Liver (tissue), 9 donors: Measurements from ENCODE around the gene MRO. TPM values are rescaled to one million over a fixed set of nuclear protein-coding genes. Genes with fewer than 3 reads are reported as not detected.

Experiments used
- DNase-seq: peaks from one replicate; pipeline ENCODE4 v3.0.0-alpha.2; 2017; ENCODE audit warnings: low spot score
- H3K27ac ChIP-seq, 2 donors: one replicate each; pipeline ENCODE4 v1.7.0; 2013; ENCODE audit warnings: inconsistent platforms in 2 of 2, low read length in 2 of 2, control low read depth in 1 of 2, low read depth in 1 of 2, mild to moderate bottlenecking in 1 of 2
- H3K27me3 ChIP-seq, 4 donors: one replicate each; pipeline versions ENCODE4 v1.6.1 to v1.7.0; 2013; ENCODE audit warnings: low read length in 3 of 4, inconsistent platforms in 1 of 4, mild to moderate bottlenecking in 1 of 4, moderate library complexity in 1 of 4; ENCODE audit not compliant: control insufficient read depth in 4 of 4, insufficient read depth in 4 of 4
- H3K36me3 ChIP-seq, 4 donors: one replicate each; pipeline versions ENCODE4 v1.6.1 to v1.7.0; 2013; ENCODE audit warnings: low read length in 3 of 4, mild to moderate bottlenecking in 3 of 4, low read depth in 1 of 4, moderate library complexity in 1 of 4; ENCODE audit not compliant: control insufficient read depth in 4 of 4, insufficient read depth in 3 of 4
- H3K4me1 ChIP-seq, 4 donors: one replicate each; pipeline versions ENCODE4 v1.6.1 to v1.7.0; 2013; ENCODE audit warnings: low read length in 3 of 4, mild to moderate bottlenecking in 3 of 4, moderate library complexity in 1 of 4; ENCODE audit not compliant: control insufficient read depth in 4 of 4, insufficient read depth in 4 of 4
- H3K4me3 ChIP-seq, 3 donors: one replicate each; pipeline versions ENCODE4 v1.6.1 to v1.7.0; 2013; ENCODE audit warnings: low read length in 3 of 3, control low read depth in 1 of 3, low read depth in 1 of 3, mild to moderate bottlenecking in 1 of 3
- H3K9ac ChIP-seq, 2 donors: one replicate each; pipeline ENCODE4 v1.7.0; 2013; ENCODE audit warnings: low read length in 2 of 2, mild to moderate bottlenecking in 2 of 2, moderate library complexity in 2 of 2, control low read depth in 1 of 2, low read depth in 1 of 2
- H3K9me3 ChIP-seq, 4 donors: one replicate each; pipeline versions ENCODE4 v1.6.1 to v1.7.0; 2013; ENCODE audit warnings: low read length in 3 of 4; ENCODE audit not compliant: control insufficient read depth in 4 of 4
- CTCF ChIP-seq: fragments of 150-350 bp; IDR thresholded peaks from 2 replicates; pipeline ENCODE4 v1.5.1; 2017; ENCODE audit warnings: improper control_type of control experiment, low read depth, low read length; ENCODE audit not compliant: missing input control
- FOXA1 ChIP-seq: IDR thresholded peaks from 2 replicates; pipeline ENCODE4 v1.6.1; 2016; ENCODE audit warnings: antibody characterized with exemption
- GABPA ChIP-seq, 2 donors: IDR thresholded peaks in 1 of 2; conservative IDR thresholded peaks in 1 of 2; 2 replicates each; pipeline ENCODE4 v1.6.1; 2016; ENCODE audit warnings: antibody characterized with exemption in 2 of 2, mild to moderate bottlenecking in 1 of 2, moderate library complexity in 1 of 2
- HNF4A ChIP-seq, 2 donors: conservative IDR thresholded peaks; 2 replicates each; pipeline ENCODE4 v1.6.1; 2016; ENCODE audit warnings: antibody characterized with exemption in 2 of 2, mild to moderate bottlenecking in 2 of 2
- JUND ChIP-seq, 2 donors: IDR thresholded peaks; 2 replicates each; pipeline ENCODE4 v1.6.1; 2016; ENCODE audit warnings: antibody characterized with exemption in 2 of 2
- SP1 ChIP-seq: IDR thresholded peaks from 2 replicates; pipeline ENCODE4 v1.6.1; 2018; ENCODE audit warnings: antibody characterized with exemption, mild to moderate bottlenecking
- TAF1 ChIP-seq: conservative IDR thresholded peaks from 2 replicates; pipeline ENCODE4 v1.6.1; 2016; ENCODE audit warnings: antibody characterized with exemption, mild to moderate bottlenecking
- YY1 ChIP-seq: IDR thresholded peaks from 2 replicates; pipeline ENCODE4 v1.6.1; 2016; ENCODE audit warnings: antibody characterized with exemption, mild to moderate bottlenecking
- WGBS: extraction: QIAGEN DNeasy Blood & Tissue Kit; methylation state at CpG from one replicate; pipeline ENCODE4 v1.1.7; 2013; 5-methylcytosine and 5-hydroxymethylcytosine counted together
- polyA plus RNA-seq, 2 donors: library from polyadenylated mRNA; stranded (reverse) in 1 of 2; unstranded in 1 of 2; fragments of 200-250 nt in 1 of 2; fragments of >200 nt in 1 of 2; fragmentation: Nextera tagmentation in 1 of 2; extraction: Ambion mirVana in 1 of 2; gene quantifications; one replicate each; pipeline versions ENCODE4 v1.2.1 to v1.2.3, GENCODE V29; 2013 to 2015
- total RNA-seq, 2 donors: library from RNA; depleted of rRNA; stranded (reverse); fragments of >200 nt; gene quantifications; one replicate each; pipeline ENCODE4 v1.2.3, GENCODE V29; 2014
- TF ChIP-seq, protein P1 (sequence below): IDR thresholded peaks from 2 replicates; pipeline ENCODE4 v1.6.1; 2016; ENCODE audit warnings: antibody characterized with exemption, mild to moderate bottlenecking
- TF ChIP-seq, protein P2 (sequence below): IDR thresholded peaks from 2 replicates; pipeline ENCODE4 v1.6.1; 2016; ENCODE audit warnings: antibody characterized with exemption
- TF ChIP-seq, protein P3 (sequence below): IDR thresholded peaks from 2 replicates; pipeline ENCODE4 v1.6.1; 2016; ENCODE audit warnings: antibody characterized with exemption
- donor health status: healthy.
- donor health status: healthy.
- donor health status: healthy.
- donor health status: healthy.
- donor health status: healthy.

Gene MRO
- total and polyA plus RNA-seq, 4 donors = 1.6 to 2.8 (median 2.7) TPM

GRCh38 chr18:50747849-50748242 is 72.0 kb downstream of the MRO start:
- TF ChIP-seq, protein P1, sequence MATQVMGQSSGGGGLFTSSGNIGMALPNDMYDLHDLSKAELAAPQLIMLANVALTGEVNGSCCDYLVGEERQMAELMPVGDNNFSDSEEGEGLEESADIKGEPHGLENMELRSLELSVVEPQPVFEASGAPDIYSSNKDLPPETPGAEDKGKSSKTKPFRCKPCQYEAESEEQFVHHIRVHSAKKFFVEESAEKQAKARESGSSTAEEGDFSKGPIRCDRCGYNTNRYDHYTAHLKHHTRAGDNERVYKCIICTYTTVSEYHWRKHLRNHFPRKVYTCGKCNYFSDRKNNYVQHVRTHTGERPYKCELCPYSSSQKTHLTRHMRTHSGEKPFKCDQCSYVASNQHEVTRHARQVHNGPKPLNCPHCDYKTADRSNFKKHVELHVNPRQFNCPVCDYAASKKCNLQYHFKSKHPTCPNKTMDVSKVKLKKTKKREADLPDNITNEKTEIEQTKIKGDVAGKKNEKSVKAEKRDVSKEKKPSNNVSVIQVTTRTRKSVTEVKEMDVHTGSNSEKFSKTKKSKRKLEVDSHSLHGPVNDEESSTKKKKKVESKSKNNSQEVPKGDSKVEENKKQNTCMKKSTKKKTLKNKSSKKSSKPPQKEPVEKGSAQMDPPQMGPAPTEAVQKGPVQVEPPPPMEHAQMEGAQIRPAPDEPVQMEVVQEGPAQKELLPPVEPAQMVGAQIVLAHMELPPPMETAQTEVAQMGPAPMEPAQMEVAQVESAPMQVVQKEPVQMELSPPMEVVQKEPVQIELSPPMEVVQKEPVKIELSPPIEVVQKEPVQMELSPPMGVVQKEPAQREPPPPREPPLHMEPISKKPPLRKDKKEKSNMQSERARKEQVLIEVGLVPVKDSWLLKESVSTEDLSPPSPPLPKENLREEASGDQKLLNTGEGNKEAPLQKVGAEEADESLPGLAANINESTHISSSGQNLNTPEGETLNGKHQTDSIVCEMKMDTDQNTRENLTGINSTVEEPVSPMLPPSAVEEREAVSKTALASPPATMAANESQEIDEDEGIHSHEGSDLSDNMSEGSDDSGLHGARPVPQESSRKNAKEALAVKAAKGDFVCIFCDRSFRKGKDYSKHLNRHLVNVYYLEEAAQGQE = no peak
- TF ChIP-seq JUND (IDR thresholded peaks at IDR 0.05) (no peak), TAF1 (no peak), CTCF (no peak), SP1 (no peak), HNF4A (conservative IDR thresholded peaks at IDR 0.05) (no peak), GABPA (IDR thresholded peaks at IDR 0.05 in 1 of 2, conservative IDR thresholded peaks at IDR 0.05 in 1 of 2) (no peak), YY1 (no peak), FOXA1 (no peak)
- TF ChIP-seq, protein P2, sequence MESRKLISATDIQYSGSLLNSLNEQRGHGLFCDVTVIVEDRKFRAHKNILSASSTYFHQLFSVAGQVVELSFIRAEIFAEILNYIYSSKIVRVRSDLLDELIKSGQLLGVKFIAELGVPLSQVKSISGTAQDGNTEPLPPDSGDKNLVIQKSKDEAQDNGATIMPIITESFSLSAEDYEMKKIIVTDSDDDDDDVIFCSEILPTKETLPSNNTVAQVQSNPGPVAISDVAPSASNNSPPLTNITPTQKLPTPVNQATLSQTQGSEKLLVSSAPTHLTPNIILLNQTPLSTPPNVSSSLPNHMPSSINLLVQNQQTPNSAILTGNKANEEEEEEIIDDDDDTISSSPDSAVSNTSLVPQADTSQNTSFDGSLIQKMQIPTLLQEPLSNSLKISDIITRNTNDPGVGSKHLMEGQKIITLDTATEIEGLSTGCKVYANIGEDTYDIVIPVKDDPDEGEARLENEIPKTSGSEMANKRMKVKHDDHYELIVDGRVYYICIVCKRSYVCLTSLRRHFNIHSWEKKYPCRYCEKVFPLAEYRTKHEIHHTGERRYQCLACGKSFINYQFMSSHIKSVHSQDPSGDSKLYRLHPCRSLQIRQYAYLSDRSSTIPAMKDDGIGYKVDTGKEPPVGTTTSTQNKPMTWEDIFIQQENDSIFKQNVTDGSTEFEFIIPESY = no peak
- TF ChIP-seq, protein P3, sequence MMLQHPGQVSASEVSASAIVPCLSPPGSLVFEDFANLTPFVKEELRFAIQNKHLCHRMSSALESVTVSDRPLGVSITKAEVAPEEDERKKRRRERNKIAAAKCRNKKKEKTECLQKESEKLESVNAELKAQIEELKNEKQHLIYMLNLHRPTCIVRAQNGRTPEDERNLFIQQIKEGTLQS = no peak
- DNase-seq = no peak
- H3K27ac ChIP-seq = no peak overlapping the region
- H3K27me3 ChIP-seq = no peaks in the 10 kb centered on the region
- H3K4me3 ChIP-seq = no peak overlapping the region
- peaks cover 0 to 3% (median under 1%) of the 10 kb centered on the region in 4 donors for H3K9me3 ChIP-seq
- no peaks in the 10 kb centered on the region for H3K4me1 ChIP-seq
- no peak overlapping the region for H3K9ac ChIP-seq
- no peaks in the 10 kb centered on the region for H3K36me3 ChIP-seq
- WGBS = 42% methylated on average over 1 of the region's 1 CpG

DNA sequence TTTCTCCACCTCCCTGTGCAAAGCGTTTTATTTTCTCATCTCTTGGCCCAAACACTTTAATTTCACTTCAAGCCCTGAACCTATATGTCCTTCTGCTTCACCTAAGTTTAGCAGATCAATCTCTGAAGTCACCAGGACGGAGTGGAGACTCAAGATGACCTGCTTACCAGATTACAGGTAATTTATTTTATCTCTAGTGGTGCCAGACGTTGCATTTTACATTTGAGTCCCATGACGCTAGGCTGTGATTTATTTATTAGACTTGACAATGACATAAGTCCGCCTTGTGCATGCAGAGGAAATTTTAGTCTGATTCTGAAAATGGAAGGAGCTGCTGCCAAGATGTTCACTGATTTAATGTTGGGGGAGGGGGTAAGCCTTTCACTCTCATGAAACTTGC is 73.9 kb downstream of the MRO start:
- TF ChIP-seq YY1 = no peak
- no peak overlapping the region for H3K27ac ChIP-seq
- H3K36me3 ChIP-seq = no peaks in the 10 kb centered on the region
- no peaks in the 10 kb centered on the region for H3K27me3 ChIP-seq
- 81% methylated on average over 5 of the region's 5 CpGs for WGBS
- H3K9me3 ChIP-seq = peaks cover 0 to 5% (median 1%) of the 10 kb centered on the region in 4 donors
- no peak overlapping the region for H3K9ac ChIP-seq
- no peaks in the 10 kb centered on the region for H3K4me1 ChIP-seq
- no peak for DNase-seq
- H3K4me3 ChIP-seq = no peak overlapping the region

Other genes with a start within 250 kb of the MRO start
- 10 to 100 TPM; 20.7 to 33.8 TPM for gene ME2, start 59.1 kb upstream of the MRO start, total RNA-seq
- 10 to 100 TPM in 1 of 2 donors, 1 to 10 TPM in 1; 9.0 to 11.5 TPM for gene ME2, start 59.1 kb upstream of the MRO start, polyA plus RNA-seq
- 10 to 100 TPM in 1 of 2 donors, 1 to 10 TPM in 1; 4.9 to 10.2 TPM for gene ELAC1, start 148.0 kb upstream of the MRO start, total RNA-seq
- 1 to 10 TPM; 6.4 to 7.6 TPM for gene ELAC1, start 148.0 kb upstream of the MRO start, polyA plus RNA-seq
- 10 to 100 TPM; 38.3 to 65.3 TPM for gene SMAD4, start 210.2 kb upstream of the MRO start, total RNA-seq
- 10 to 100 TPM in 1 of 2 donors, 1 to 10 TPM in 1; 9.3 to 20.0 TPM for gene SMAD4, start 210.2 kb upstream of the MRO start, polyA plus RNA-seq